VCaP (cell line): ENCODE results near the gene SEPTIN3.

Experiments used
- H3K27ac ChIP-seq: fragments of 450-650 bp; 2 replicates; pipeline ENCODE4 v1.5.1; 2017
- TF ChIP-seq, protein P1 (sequence below): fragments of 450-650 bp; conservative IDR thresholded peaks from 2 replicates; pipeline ENCODE4 v1.5.1; 2017; ENCODE audit warnings: mild to moderate bottlenecking, moderate library complexity

SEPTIN3 gene

DNA sequence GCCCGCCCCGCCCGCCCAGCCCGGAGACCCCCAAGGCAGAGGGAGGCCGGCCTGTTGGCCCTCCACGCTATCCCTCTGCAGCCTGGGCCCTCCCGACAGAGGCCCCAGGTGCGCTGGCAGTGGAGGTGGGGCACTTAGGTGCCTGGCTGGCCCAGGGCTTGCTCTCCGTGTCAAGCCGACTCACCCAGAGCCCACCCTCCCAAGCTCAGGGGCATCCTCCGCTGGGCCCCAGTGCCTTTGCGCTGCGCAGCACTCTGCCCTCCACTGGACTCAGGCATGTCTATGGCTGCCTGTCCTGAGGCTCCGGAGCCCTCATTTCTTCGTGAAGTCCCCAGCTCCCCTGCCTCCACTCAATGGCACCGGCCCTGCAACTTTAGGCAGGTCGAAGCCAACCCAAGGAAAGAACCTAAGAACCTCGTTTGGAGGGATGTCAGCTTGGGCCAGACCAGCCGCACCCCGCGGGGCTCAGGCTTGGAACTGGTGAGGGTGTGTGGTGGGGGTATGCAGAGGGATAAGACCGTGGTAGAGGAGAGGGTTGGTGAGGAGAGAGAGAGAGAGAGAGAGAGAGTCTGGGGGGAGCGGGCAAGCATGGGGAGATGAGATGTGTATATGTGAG is 11.2 kb upstream of the SEPTIN3 start:
- TF ChIP-seq, protein P1, sequence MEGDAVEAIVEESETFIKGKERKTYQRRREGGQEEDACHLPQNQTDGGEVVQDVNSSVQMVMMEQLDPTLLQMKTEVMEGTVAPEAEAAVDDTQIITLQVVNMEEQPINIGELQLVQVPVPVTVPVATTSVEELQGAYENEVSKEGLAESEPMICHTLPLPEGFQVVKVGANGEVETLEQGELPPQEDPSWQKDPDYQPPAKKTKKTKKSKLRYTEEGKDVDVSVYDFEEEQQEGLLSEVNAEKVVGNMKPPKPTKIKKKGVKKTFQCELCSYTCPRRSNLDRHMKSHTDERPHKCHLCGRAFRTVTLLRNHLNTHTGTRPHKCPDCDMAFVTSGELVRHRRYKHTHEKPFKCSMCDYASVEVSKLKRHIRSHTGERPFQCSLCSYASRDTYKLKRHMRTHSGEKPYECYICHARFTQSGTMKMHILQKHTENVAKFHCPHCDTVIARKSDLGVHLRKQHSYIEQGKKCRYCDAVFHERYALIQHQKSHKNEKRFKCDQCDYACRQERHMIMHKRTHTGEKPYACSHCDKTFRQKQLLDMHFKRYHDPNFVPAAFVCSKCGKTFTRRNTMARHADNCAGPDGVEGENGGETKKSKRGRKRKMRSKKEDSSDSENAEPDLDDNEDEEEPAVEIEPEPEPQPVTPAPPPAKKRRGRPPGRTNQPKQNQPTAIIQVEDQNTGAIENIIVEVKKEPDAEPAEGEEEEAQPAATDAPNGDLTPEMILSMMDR = no peak
- H3K27ac ChIP-seq = no peak overlapping the region

DNA sequence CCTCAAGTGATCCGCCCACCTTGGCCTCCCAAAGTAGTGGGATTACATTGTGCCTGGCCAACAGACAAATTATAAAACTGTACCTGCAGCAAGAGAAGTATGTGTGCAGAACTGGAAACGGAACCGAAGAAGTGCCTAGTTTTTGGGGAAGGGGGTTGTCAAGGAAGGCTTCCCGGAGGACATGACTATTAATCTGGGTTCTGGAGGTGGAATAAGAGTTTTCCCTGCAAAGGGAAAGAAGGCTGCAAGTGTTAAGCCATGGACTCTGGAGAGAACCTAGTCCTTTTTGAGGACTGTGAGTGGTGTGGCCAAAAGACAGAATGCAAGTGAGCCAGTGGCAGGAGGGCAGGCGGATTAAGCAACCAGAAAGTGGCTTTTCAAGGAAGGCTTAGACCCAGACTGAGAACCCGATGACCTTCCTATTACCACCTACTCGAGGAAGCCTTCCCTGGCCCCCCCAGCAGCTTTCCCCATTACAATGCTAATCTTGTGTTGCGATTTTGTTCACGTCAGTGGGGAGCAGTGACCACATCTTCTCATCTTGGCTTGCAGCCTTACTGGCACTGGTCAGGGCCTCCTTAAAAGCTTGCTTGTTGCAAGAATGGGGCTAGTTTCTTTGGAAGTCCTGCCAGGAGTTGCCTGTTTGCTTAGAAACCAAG is 5.7 kb upstream of the SEPTIN3 start:
- TF ChIP-seq, protein P1 = no peak
- no peak overlapping the region for H3K27ac ChIP-seq

DNA sequence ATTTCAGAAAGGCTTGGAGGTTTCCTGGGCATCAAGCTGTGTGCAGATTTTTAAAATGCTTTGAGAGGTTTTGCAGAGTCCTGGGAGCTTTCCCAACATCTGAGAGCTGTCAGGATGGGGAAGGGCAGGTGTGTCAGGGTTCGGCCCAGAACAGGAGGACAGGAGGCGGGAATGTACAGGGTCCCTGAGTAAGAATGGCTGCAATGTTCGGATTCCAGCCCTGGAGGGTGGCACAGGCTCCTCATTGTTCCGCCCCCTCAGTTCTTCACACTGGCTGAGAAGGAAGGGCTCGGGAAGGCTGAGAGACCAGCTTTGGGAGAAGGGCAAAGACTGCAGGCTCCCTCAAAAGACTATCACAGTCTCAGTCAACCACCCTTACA is 5.1 kb upstream of the SEPTIN3 start:
- TF ChIP-seq, protein P1 = no peak
- no peak overlapping the region for H3K27ac ChIP-seq

DNA sequence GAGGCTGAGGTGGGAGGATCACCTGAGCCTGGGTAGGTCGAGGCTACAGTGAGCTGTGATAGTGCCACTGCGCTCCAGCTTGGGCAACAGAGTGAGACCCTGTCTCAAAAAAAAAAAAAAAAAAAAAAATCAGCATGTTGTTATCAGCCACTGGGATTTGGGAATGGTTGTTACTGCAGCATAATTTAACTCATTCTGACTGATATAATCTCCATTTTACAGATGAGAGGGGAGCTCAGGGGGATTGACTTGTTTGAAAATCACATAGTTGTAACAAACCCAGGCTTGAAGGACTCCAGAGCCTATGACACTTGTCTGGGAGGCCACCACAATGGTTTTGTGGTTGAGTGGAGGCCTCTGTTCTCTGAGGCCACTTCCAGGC is 3.0 kb upstream of the SEPTIN3 start:
- TF ChIP-seq, protein P1 = no peak
- H3K27ac ChIP-seq = no peak overlapping the region

DNA sequence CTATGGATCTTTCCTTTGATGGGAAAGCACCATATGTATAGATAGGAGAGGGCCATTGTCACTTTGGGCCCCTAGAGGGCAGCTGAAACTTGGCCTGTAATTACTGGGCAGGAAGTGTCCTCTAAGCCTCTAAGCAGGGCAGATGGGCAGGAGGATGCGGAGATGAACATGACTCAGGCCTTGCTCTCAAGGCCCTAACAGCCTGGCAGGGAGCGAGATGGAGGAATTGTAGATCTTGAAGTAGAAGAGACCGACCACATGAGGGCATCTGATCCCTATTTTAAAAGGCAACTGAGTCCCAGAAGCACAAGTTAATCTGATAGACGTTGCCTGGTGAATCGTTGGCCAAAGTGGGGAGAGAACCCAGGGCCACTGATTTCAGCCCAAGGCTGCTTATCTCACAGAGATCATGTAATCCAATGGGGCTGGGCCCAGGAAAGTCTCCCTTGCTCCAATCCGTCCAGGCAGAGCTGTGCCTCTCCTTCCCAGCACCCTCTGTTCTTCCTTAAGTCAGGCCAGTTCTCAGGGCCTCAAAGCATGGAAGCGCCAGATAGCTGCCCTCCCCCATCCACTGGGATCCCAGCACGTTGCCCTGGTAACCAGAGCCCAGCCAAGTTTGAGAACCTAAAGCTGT is 2.5 kb upstream of the SEPTIN3 start:
- H3K27ac ChIP-seq = no peak overlapping the region; the same call in 1 of the 2 replicates
- TF ChIP-seq, protein P1 = peak; percentile 62

DNA sequence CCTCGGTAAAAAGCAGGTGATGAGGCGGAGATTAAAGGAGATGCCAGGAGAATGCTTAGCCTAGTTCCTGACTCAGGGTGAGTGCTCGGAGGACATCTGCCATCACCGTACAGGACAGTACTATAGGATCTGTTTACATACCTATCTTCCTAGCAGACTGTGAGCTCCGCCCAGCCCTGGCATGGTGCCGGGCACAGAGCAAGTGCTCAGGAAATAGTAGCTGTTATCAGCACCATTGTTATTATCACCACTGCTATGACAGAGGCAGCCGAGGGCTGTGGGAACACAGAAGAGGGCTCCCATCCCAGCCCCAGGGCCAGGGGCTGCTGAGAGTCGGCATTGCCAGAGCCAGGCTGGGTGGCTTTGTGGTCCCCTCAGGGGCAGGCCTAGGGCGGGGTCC is 642 bp upstream of the SEPTIN3 start:
- TF ChIP-seq, protein P1 = no peak
- no peak overlapping the region; the same call in 1 of the 2 replicates for H3K27ac ChIP-seq

DNA sequence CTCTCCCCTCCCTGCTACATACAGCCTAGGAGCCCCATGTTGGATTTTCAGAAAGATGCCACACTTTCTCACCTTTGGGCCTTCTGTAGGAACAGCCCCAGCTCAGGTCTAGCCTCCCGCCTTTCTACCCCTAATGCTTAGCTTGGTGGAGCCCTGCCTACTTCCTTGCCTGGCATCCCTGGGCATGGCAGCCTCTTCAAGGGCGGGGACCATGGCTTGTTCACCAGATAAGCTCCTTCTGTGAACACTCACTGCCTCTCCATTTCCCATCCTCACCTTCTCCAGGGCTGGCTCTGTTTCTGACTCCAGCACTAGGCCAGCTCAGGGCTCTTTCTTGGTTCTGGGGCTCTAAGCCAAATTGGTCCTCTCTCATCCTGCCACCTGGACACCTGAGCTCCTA is 1.4 kb downstream of the SEPTIN3 start:
- TF ChIP-seq, protein P1 = no peak
- no peak overlapping the region for H3K27ac ChIP-seq
